Tibial nerve (tissue), 4 donors: ENCODE measurements around the gene CCDC159.

ENCODE experiments used
- EP300 ChIP-seq, 2 donors: sonication (generic); formaldehyde crosslinking; IDR thresholded peaks; one replicate each; pipeline ENCODE4 v1.6.1; 2017; ENCODE audit warnings: antibody characterized with exemption in 2 of 2, mild to moderate bottlenecking in 1 of 2
- POLR2A ChIP-seq, 2 donors: fragments of 450-650 bp; IDR thresholded peaks; one replicate each; pipeline ENCODE4 v1.6.1; 2017; ENCODE audit warnings: antibody characterized with exemption in 2 of 2, mild to moderate bottlenecking in 2 of 2, moderate library complexity in 2 of 2
- TF ChIP-seq, protein P1 (sequence below), 5 experiments: fragments of 200-600 bp in 3 of 5; fragments of 450-650 bp in 2 of 5; sonication (generic) in 3 of 5; IDR thresholded peaks; one replicate each; pipeline ENCODE4 v1.5.1; 2016 to 2019; ENCODE audit warnings: antibody characterized with exemption in 5 of 5, mild to moderate bottlenecking in 3 of 5, moderate library complexity in 2 of 5

DNA sequence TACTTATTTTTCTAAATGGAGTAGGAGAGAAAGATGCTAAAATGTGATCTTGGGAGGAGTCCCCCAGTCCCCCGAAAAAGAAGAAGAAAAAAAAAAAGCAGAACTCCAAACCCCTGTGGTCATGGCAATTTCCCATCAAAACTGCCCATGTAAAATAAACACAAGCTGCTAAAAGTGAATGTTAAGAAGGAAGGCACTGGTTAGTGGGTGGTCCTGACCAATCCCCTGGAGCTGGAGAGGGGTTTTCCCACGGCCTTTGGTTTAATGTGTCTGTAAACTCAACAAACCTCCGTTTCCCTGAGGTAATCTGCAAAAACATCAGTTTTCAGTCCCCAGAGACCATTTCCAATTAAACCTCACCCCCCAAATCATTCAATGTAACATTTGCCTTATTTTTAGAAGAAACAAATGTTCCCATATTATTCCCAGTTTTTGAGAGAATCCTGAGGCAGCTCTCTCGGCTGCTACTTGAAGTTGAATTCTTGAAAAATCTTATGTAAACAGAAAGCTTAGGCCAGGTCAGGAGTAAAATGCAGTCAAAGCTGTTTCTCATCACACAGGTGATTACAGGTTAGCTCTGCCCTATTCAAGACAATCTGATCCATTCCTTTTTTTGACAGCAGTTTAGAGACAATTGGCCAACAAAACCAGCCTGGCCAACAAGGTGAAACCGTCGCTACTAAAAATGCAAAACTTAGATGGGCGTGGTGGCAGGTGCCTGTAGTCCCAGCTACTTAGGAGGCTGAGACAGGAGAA, 23.9 kb upstream of the CCDC159 start:
- TF ChIP-seq, protein P1, sequence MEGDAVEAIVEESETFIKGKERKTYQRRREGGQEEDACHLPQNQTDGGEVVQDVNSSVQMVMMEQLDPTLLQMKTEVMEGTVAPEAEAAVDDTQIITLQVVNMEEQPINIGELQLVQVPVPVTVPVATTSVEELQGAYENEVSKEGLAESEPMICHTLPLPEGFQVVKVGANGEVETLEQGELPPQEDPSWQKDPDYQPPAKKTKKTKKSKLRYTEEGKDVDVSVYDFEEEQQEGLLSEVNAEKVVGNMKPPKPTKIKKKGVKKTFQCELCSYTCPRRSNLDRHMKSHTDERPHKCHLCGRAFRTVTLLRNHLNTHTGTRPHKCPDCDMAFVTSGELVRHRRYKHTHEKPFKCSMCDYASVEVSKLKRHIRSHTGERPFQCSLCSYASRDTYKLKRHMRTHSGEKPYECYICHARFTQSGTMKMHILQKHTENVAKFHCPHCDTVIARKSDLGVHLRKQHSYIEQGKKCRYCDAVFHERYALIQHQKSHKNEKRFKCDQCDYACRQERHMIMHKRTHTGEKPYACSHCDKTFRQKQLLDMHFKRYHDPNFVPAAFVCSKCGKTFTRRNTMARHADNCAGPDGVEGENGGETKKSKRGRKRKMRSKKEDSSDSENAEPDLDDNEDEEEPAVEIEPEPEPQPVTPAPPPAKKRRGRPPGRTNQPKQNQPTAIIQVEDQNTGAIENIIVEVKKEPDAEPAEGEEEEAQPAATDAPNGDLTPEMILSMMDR (IDR thresholded peaks at IDR 0.05), result no peak
- no peak for TF ChIP-seq POLR2A (IDR thresholded peaks at IDR 0.05)
- TF ChIP-seq EP300 (IDR thresholded peaks at IDR 0.05), result no peak
